IMR-90 (cell line): ENCODE results near the gene MYO1D. TPM values are rescaled to one million over a fixed set of nuclear protein-coding genes. Genes with fewer than 3 reads are reported as not detected.

Experiments used
- ATAC-seq: fragments of 200-7000 bp; cut with Tn5 transposase; 2 replicates; pipeline ENCODE4 v1.9.1; 2020; ENCODE audit warnings: low read depth, mild to moderate bottlenecking, moderate library complexity
- BruUV-seq: library from RNA; stranded (reverse); fragments of 400-500 nt; replicated peaks from 2 replicates; lab custom pipeline; 2021; lab: Mats Ljungman, UMichigan
- CTCF ChIA-PET: fragments of 300-600 bp; formaldehyde crosslinking; extraction: SDS; loops from one replicate; lab custom pipeline; 2021; ENCODE audit warnings: antibody characterized with exemption; lab: Yijun Ruan, JAX
- POLR2A ChIA-PET: fragments of 300-600 bp; sonication (Branson Sonifier 250); formaldehyde crosslinking; loops from one replicate; lab custom pipeline; 2022; ENCODE audit warnings: antibody characterized with exemption; ENCODE audit not compliant: unreplicated experiment; lab: Charles Lee
- DNase-seq: peaks from one replicate; pipeline ENCODE4 v3.0.0; 2013
- H2AFZ ChIP-seq: replicated peaks from 2 replicates; pipeline ENCODE3; 2013; ENCODE audit warnings: low read length, mild to moderate bottlenecking; ENCODE audit not compliant: poor library complexity
- H2AK5ac ChIP-seq: 2 replicates; pipeline ENCODE4 v1.6.1; 2013; ENCODE audit warnings: low read depth, low read length, inconsistent platforms
- H2AK9ac ChIP-seq: replicated peaks from 2 replicates; pipeline ENCODE3; 2013; ENCODE audit warnings: mild to moderate bottlenecking, low read depth, low read length, moderate library complexity; ENCODE audit not compliant: poor library complexity
- H2BK120ac ChIP-seq: 2 replicates; pipeline ENCODE4 v1.6.1; 2013; ENCODE audit warnings: low read depth, low read length, inconsistent platforms
- H2BK15ac ChIP-seq: 3 replicates; pipeline ENCODE4 v1.6.1; 2013; ENCODE audit warnings: low read depth, low read length, inconsistent platforms
- H2BK20ac ChIP-seq: 2 replicates; pipeline ENCODE4 v1.6.1; 2013; ENCODE audit warnings: low read depth, mild to moderate bottlenecking, inconsistent platforms, low read length, moderate library complexity
- H2BK5ac ChIP-seq: 2 replicates; pipeline ENCODE4 v1.6.1; 2013; ENCODE audit warnings: mild to moderate bottlenecking, low read depth, low read length, inconsistent platforms; ENCODE audit not compliant: poor library complexity, severe bottlenecking
- H3K14ac ChIP-seq: replicated peaks from 2 replicates; pipeline ENCODE4 v1.6.1; 2013; ENCODE audit warnings: low read depth, low read length, inconsistent platforms
- H3K18ac ChIP-seq: 2 replicates; pipeline ENCODE4 v1.6.1; 2013; ENCODE audit warnings: low read depth, low read length, control low read depth
- H3K23ac ChIP-seq: 2 replicates; pipeline ENCODE4 v1.6.1; 2013; ENCODE audit warnings: low read depth, low read length, inconsistent platforms
- H3K27ac ChIP-seq: 2 replicates; pipeline ENCODE4 v1.5.1; 2013; ENCODE audit warnings: mild to moderate bottlenecking, control low read depth, low read length; ENCODE audit not compliant: insufficient read depth
- H3K27me3 ChIP-seq: 2 replicates; pipeline ENCODE4 v1.6.1; 2013; ENCODE audit warnings: low read length; ENCODE audit not compliant: control insufficient read depth, insufficient read depth
- H3K36me3 ChIP-seq: 2 replicates; pipeline ENCODE4 v1.6.1; 2013; ENCODE audit warnings: low read length, mixed read lengths; ENCODE audit not compliant: control insufficient read depth, insufficient read depth
- H3K4ac ChIP-seq: 2 replicates; pipeline ENCODE4 v1.6.1; 2013; ENCODE audit warnings: low read depth, low read length, inconsistent platforms
- H3K4me1 ChIP-seq: 2 replicates; pipeline ENCODE4 v1.6.1; 2013; ENCODE audit warnings: low read length, mixed read lengths; ENCODE audit not compliant: control insufficient read depth, insufficient read depth
- H3K4me2 ChIP-seq: 2 replicates; pipeline ENCODE4 v1.6.1; 2013; ENCODE audit warnings: low read depth, mild to moderate bottlenecking, control low read depth, low read length, moderate library complexity
- H3K4me3 ChIP-seq: 2 replicates; pipeline ENCODE4 v1.5.1; 2013; ENCODE audit warnings: low read depth, mild to moderate bottlenecking, control low read depth, low read length, moderate library complexity; ENCODE audit not compliant: insufficient read depth
- H3K56ac ChIP-seq: 2 replicates; pipeline ENCODE4 v1.6.1; 2013; ENCODE audit warnings: low read length, inconsistent platforms; ENCODE audit not compliant: insufficient read depth; ENCODE audit errors: extremely low read depth
- H3K79me1 ChIP-seq, 2 experiments: 2 replicates each; pipeline ENCODE4 v1.6.1; 2013; ENCODE audit warnings: low read length in 2 of 2, inconsistent platforms in 1 of 2, low read depth in 1 of 2
- H3K9ac ChIP-seq: 2 replicates; pipeline ENCODE4 v1.6.1; 2013; ENCODE audit warnings: low read depth, low read length, control low read depth
- H3K9me1 ChIP-seq: 2 replicates; pipeline ENCODE4 v1.6.1; 2013; ENCODE audit warnings: low read length, inconsistent platforms; ENCODE audit not compliant: insufficient read depth
- H3K9me3 ChIP-seq: 2 replicates; pipeline ENCODE4 v1.6.1; 2013; ENCODE audit warnings: low read length; ENCODE audit not compliant: control insufficient read depth, insufficient read depth
- H4K20me1 ChIP-seq: 2 replicates; pipeline ENCODE4 v1.6.1; 2013; ENCODE audit warnings: low read length, inconsistent platforms; ENCODE audit not compliant: insufficient read depth
- H4K5ac ChIP-seq: 2 replicates; pipeline ENCODE4 v1.6.1; 2013; ENCODE audit warnings: mild to moderate bottlenecking, low read depth, low read length, control low read depth
- H4K8ac ChIP-seq, 2 experiments: 2 replicates each; pipeline ENCODE4 v1.6.1; 2013; ENCODE audit warnings: low read depth in 2 of 2, low read length in 2 of 2, control low read depth in 1 of 2, inconsistent platforms in 1 of 2
- H4K91ac ChIP-seq: 2 replicates; pipeline ENCODE4 v1.6.1; 2013; ENCODE audit warnings: low read depth, low read length, inconsistent platforms; ENCODE audit not compliant: insufficient read depth
- BHLHE40 ChIP-seq: fragments of 150-350 bp; IDR thresholded peaks from 2 replicates; pipeline ENCODE4 v1.6.1; 2016; ENCODE audit warnings: mild to moderate bottlenecking, low read depth, low read length
- CEBPB ChIP-seq: IDR thresholded peaks from 2 replicates; pipeline ENCODE4 v1.6.1; 2012; ENCODE audit warnings: low read depth, low read length, improper control_type of control experiment
- CHD1 ChIP-seq: IDR thresholded peaks from 2 replicates; pipeline ENCODE4 v1.6.1; 2012; ENCODE audit warnings: low read depth, low read length, improper control_type of control experiment
- MAZ ChIP-seq: IDR thresholded peaks from 2 replicates; pipeline ENCODE4 v1.6.1; 2012; ENCODE audit warnings: low read depth, mild to moderate bottlenecking, low read length, improper control_type of control experiment, moderate library complexity, borderline replicate concordance
- MXI1 ChIP-seq: IDR thresholded peaks from 2 replicates; pipeline ENCODE4 v1.6.1; 2012; ENCODE audit warnings: low read depth, mild to moderate bottlenecking, low read length, moderate library complexity, borderline replicate concordance
- POLR2A ChIP-seq: IDR thresholded peaks from 2 replicates; pipeline ENCODE4 v1.6.1; 2012; ENCODE audit warnings: mild to moderate bottlenecking, low read depth, low read length
- RAD21 ChIP-seq: IDR thresholded peaks from 2 replicates; pipeline ENCODE4 v1.6.1; 2012; ENCODE audit warnings: low read length, improper control_type of control experiment
- RCOR1 ChIP-seq: IDR thresholded peaks from 2 replicates; pipeline ENCODE4 v1.6.1; 2012; ENCODE audit warnings: mild to moderate bottlenecking, low read length, improper control_type of control experiment; ENCODE audit not compliant: insufficient replicate concordance
- RFX5 ChIP-seq: IDR thresholded peaks from 2 replicates; pipeline ENCODE4 v1.8.0; 2012; ENCODE audit warnings: low read depth, mild to moderate bottlenecking, low read length, moderate library complexity
- SMC3 ChIP-seq: fragments of 150-350 bp; IDR thresholded peaks from 2 replicates; pipeline ENCODE4 v1.6.1; 2016; ENCODE audit warnings: low read depth, mild to moderate bottlenecking, antibody characterized with exemption, low read length, moderate library complexity
- USF2 ChIP-seq: fragments of 150-350 bp; IDR thresholded peaks from 2 replicates; pipeline ENCODE4 v1.6.1; 2017; ENCODE audit warnings: mild to moderate bottlenecking, antibody characterized with exemption, low read length, low read depth
- dilution Hi-C: fragments of 300-500 bp; cut with HindIII; formaldehyde crosslinking; loops from one replicate; pipeline ENCODE4 v1.14.3; 2018; ENCODE audit warnings: low sequenced_read_pairs; ENCODE audit not compliant: unreplicated experiment
- in situ Hi-C: fragments of 300-500 bp; cut with MboI; formaldehyde crosslinking; loops from 3 replicates; pipeline ENCODE4 v1.14.3; 2019; ENCODE audit warnings: low sequenced_read_pairs, inconsistent platforms, mixed read lengths
- intact Hi-C: fragments of 100-400 bp; cut with micrococcal nuclease; formaldehyde crosslinking; loops from 2 replicates; pipeline ENCODE4 v1.10.0; 2022
- polyA plus RNA-seq, 3 experiments: library from polyadenylated mRNA; depleted of rRNA; stranded (reverse); fragments of >200 nt; gene quantifications; 2 replicates each; pipeline ENCODE4 v1.2.3, GENCODE V29; 2012; ENCODE audit warnings: low replicate concordance in 1 of 3
- total RNA-seq: library from RNA; depleted of rRNA; stranded (reverse); fragments of >200 nt; gene quantifications from 2 replicates; pipeline ENCODE4 v1.2.3, GENCODE V29; 2012
- TF ChIP-seq, protein P1 (sequence below): fragments of 150-350 bp; IDR thresholded peaks from 2 replicates; pipeline ENCODE4 v1.6.1; 2016; ENCODE audit warnings: low read depth, mild to moderate bottlenecking, low read length, moderate library complexity, borderline replicate concordance
- TF ChIP-seq, protein P2 (sequence below): conservative IDR thresholded peaks from 2 replicates; pipeline ENCODE4 v1.5.1; 2012; ENCODE audit warnings: mild to moderate bottlenecking, low read depth, low read length, improper control_type of control experiment

Gene MYO1D
- total and polyA plus RNA-seq, 2 of the 4 experiments (the other 2 are of a cell fraction) = 0.63 to 0.90 TPM

DNA sequence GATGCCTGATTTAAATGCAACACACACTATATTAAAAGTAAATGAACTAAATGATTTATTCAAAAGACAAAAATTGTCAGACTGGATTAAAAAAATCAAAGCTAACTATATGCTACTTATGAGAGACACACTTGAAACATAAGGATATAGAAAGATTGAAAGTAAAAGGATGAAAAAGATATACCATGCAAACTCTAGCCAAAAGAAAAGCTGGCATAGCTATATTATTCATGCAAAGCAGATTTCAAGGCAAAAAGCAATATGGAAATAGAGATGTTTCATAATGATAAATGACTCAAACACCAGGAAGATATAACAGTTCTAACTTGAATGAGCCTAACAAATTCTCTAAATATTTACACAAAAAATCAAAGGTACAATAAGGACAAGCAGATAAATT lies 149.2 kb downstream of the MYO1D start:
- intact Hi-C loops = no loop called here
- no peaks in the 10 kb centered on the region for H3K9me1 ChIP-seq
- no peaks in the 10 kb centered on the region for H3K27me3 ChIP-seq
- no peak overlapping the region for H2AFZ ChIP-seq
- H2BK15ac ChIP-seq = no peak overlapping the region
- H3K56ac ChIP-seq = no peak overlapping the region
- no peak overlapping the region for H2AK9ac ChIP-seq
- H4K8ac ChIP-seq = no peak overlapping the region
- no peak overlapping the region for H3K14ac ChIP-seq
- in situ Hi-C loops = no loop called here
- BruUV-seq = no TSS peak
- H3K23ac ChIP-seq = no peak overlapping the region
- no peak for ATAC-seq
- H2BK5ac ChIP-seq = no peak overlapping the region
- H2AK5ac ChIP-seq = no peak overlapping the region
- no peaks in the 10 kb centered on the region for H3K79me1 ChIP-seq
- no peak overlapping the region for H3K4ac ChIP-seq
- no peak overlapping the region for H3K18ac ChIP-seq
- no peak overlapping the region for H3K9ac ChIP-seq
- no peak for DNase-seq
- no peak overlapping the region for H2BK20ac ChIP-seq
- no peaks in the 10 kb centered on the region for H4K20me1 ChIP-seq
- dilution Hi-C loops = no loop called here
- no peak overlapping the region for H3K27ac ChIP-seq
- H3K4me3 ChIP-seq = no peak overlapping the region
- H4K91ac ChIP-seq = no peak overlapping the region
- TF ChIP-seq, protein P1, sequence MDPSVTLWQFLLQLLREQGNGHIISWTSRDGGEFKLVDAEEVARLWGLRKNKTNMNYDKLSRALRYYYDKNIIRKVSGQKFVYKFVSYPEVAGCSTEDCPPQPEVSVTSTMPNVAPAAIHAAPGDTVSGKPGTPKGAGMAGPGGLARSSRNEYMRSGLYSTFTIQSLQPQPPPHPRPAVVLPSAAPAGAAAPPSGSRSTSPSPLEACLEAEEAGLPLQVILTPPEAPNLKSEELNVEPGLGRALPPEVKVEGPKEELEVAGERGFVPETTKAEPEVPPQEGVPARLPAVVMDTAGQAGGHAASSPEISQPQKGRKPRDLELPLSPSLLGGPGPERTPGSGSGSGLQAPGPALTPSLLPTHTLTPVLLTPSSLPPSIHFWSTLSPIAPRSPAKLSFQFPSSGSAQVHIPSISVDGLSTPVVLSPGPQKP = no peak
- TF ChIP-seq BHLHE40 (no peak), RAD21 (no peak), SMC3 (no peak), RFX5 (no peak), MAZ (no peak), MXI1 (no peak), POLR2A (no peak), USF2 (no peak), CHD1 (no peak), RCOR1 (no peak), CEBPB (no peak)
- TF ChIP-seq, protein P2, sequence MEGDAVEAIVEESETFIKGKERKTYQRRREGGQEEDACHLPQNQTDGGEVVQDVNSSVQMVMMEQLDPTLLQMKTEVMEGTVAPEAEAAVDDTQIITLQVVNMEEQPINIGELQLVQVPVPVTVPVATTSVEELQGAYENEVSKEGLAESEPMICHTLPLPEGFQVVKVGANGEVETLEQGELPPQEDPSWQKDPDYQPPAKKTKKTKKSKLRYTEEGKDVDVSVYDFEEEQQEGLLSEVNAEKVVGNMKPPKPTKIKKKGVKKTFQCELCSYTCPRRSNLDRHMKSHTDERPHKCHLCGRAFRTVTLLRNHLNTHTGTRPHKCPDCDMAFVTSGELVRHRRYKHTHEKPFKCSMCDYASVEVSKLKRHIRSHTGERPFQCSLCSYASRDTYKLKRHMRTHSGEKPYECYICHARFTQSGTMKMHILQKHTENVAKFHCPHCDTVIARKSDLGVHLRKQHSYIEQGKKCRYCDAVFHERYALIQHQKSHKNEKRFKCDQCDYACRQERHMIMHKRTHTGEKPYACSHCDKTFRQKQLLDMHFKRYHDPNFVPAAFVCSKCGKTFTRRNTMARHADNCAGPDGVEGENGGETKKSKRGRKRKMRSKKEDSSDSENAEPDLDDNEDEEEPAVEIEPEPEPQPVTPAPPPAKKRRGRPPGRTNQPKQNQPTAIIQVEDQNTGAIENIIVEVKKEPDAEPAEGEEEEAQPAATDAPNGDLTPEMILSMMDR = no peak
- ChIA-PET POLR2A (no interaction called here), CTCF (no interaction called here)
- no peaks in the 10 kb centered on the region for H3K4me1 ChIP-seq
- no peaks in the 10 kb centered on the region for H3K36me3 ChIP-seq
- H3K4me2 ChIP-seq = no peak overlapping the region
- no peak overlapping the region for H2BK120ac ChIP-seq
- H4K5ac ChIP-seq = no peak overlapping the region
- no peaks in the 10 kb centered on the region for H3K9me3 ChIP-seq
